SK-N-SH (cell line): ENCODE data around the gene RBM19. TPM values are rescaled to one million over a fixed set of nuclear protein-coding genes. Genes with fewer than 3 reads are reported as not detected.

Source experiments
- CTCF ChIA-PET: fragments of 300-600, 350-600 bp; formaldehyde crosslinking; extraction: SDS; loops from one replicate; lab custom pipeline; 2021; lab: Yijun Ruan, JAX
- POLR2A ChIA-PET: fragments of 350-600 bp; sonication (Branson Sonifier 250); formaldehyde crosslinking; extraction: SDS; loops from one replicate; lab custom pipeline; 2020; ENCODE audit warnings: antibody characterized with exemption, inconsistent platforms; lab: Yijun Ruan, JAX
- DNase-seq: peaks from one replicate; pipeline ENCODE4 v3.0.0; 2012
- H2AFZ ChIP-seq: fragments of 200-600 bp; sonication (generic); 2 replicates; pipeline ENCODE4 v1.8.1; 2016; ENCODE audit warnings: antibody characterized with exemption, mild to moderate bottlenecking, low read depth
- H3F3A ChIP-seq: fragments of 200-600 bp; sonication (generic); replicated peaks from 2 replicates; pipeline ENCODE3; 2016; ENCODE audit warnings: antibody characterized with exemption, mild to moderate bottlenecking; ENCODE audit not compliant: insufficient read depth
- H3K27ac ChIP-seq, 2 experiments: fragments of 200-500 bp in 1 of 2; fragments of 200-600 bp in 1 of 2; sonication (Bioruptor generic) in 1 of 2; sonication (generic), shearing (Covaris generic) in 1 of 2; 2 replicates each; pipeline versions ENCODE4 v1.5.1 to v1.6.1; 2014 to 2016; ENCODE audit warnings: low read depth in 2 of 2, inconsistent platforms in 1 of 2, low read length in 1 of 2, mild to moderate bottlenecking in 1 of 2, mixed read lengths in 1 of 2
- H3K27me3 ChIP-seq: fragments of 200-600 bp; sonication (generic), shearing (Covaris generic); 2 replicates; pipeline ENCODE4 v1.6.1; 2016; ENCODE audit warnings: mixed run types; ENCODE audit not compliant: insufficient read depth
- H3K36me3 ChIP-seq, 2 experiments: fragments of 200-500 bp in 1 of 2; fragments of 200-600 bp in 1 of 2; sonication (Bioruptor generic) in 1 of 2; sonication (generic) in 1 of 2; replicated peaks in 1 of 2; 2 replicates each; pipeline versions ENCODE3 to v1.5.1; 2014 to 2016; ENCODE audit warnings: low read length in 1 of 2, mild to moderate bottlenecking in 1 of 2; ENCODE audit not compliant: insufficient read depth in 2 of 2, control insufficient read depth in 1 of 2
- H3K4me1 ChIP-seq, 2 experiments: fragments of 200-500 bp in 1 of 2; fragments of 200-600 bp in 1 of 2; sonication (Bioruptor generic) in 1 of 2; sonication (generic), shearing (Covaris generic) in 1 of 2; 2 replicates each; pipeline versions ENCODE4 v1.5.1 to v1.6.1; 2014 to 2016; ENCODE audit warnings: low read depth in 1 of 2, low read length in 1 of 2, mixed run types in 1 of 2; ENCODE audit not compliant: insufficient read depth in 2 of 2, control insufficient read depth in 1 of 2
- H3K4me2 ChIP-seq: fragments of 200-600 bp; sonication (generic), shearing (Covaris generic); 2 replicates; pipeline ENCODE4 v1.6.1; 2017; ENCODE audit warnings: mixed run types
- H3K4me3 ChIP-seq, 2 experiments: fragments of 200-500 bp in 1 of 2; fragments of 200-600 bp in 1 of 2; sonication (Bioruptor generic) in 1 of 2; sonication (generic), shearing (Covaris generic) in 1 of 2; 2 replicates each; pipeline versions ENCODE4 v1.5.1 to v1.8.1; 2014 to 2016; ENCODE audit warnings: low read depth in 2 of 2, inconsistent platforms in 1 of 2, low read length in 1 of 2, mild to moderate bottlenecking in 1 of 2, mixed read lengths in 1 of 2, moderate library complexity in 1 of 2
- H3K79me2 ChIP-seq: fragments of 200-600 bp; sonication (generic); 2 replicates; pipeline ENCODE4 v1.8.1; 2017; ENCODE audit warnings: mild to moderate bottlenecking; ENCODE audit not compliant: insufficient read depth
- H3K9ac ChIP-seq: fragments of 200-600 bp; sonication (generic); 2 replicates; pipeline ENCODE4 v1.6.1; 2017; ENCODE audit warnings: mixed run types
- H3K9me2 ChIP-seq: fragments of 200-600 bp; sonication (generic); 2 replicates; pipeline ENCODE4 v1.6.1; 2017; ENCODE audit warnings: mixed run types
- H3K9me3 ChIP-seq: fragments of 200-600 bp; sonication (generic); 2 replicates; pipeline ENCODE4 v1.6.1; 2017; ENCODE audit warnings: mixed run types, mild to moderate bottlenecking, moderate library complexity
- H4K20me1 ChIP-seq: fragments of 200-600 bp; sonication (generic); 2 replicates; pipeline ENCODE4 v1.6.1; 2017; ENCODE audit warnings: mild to moderate bottlenecking, mixed run types; ENCODE audit not compliant: insufficient read depth
- CTCF ChIP-seq: fragments of 200-600 bp; sonication (generic); IDR thresholded peaks from 2 replicates; pipeline ENCODE4 v1.6.1; 2017; ENCODE audit warnings: antibody characterized with exemption, mild to moderate bottlenecking, moderate library complexity
- ELF1 ChIP-seq: IDR thresholded peaks from 2 replicates; pipeline ENCODE4 v1.4.0; 2012
- EP300 ChIP-seq, 2 experiments: IDR thresholded peaks; 2 replicates each; pipeline versions ENCODE4 v1.4.0 to v1.6.1; 2012; ENCODE audit warnings: borderline replicate concordance in 1 of 2, low read depth in 1 of 2, low read length in 1 of 2
- FOSL2 ChIP-seq: IDR thresholded peaks from 2 replicates; pipeline ENCODE4 v1.4.0; 2012; ENCODE audit warnings: low read depth, mild to moderate bottlenecking, moderate library complexity, borderline replicate concordance
- FOXJ3 ChIP-seq: sonication (generic); formaldehyde crosslinking; IDR thresholded peaks from 2 replicates; pipeline ENCODE4 v1.5.1; 2020; ENCODE audit warnings: mild to moderate bottlenecking, missing genetic modification reagents
- GATA2 ChIP-seq: sonication (generic); formaldehyde crosslinking; IDR thresholded peaks from 2 replicates; pipeline ENCODE4 v1.5.0; 2020; ENCODE audit warnings: mild to moderate bottlenecking, missing genetic modification reagents
- IRF3 ChIP-seq: fragments of 150-350 bp; IDR thresholded peaks from 2 replicates; pipeline ENCODE4 v1.6.1; 2016; ENCODE audit warnings: mild to moderate bottlenecking, low read depth, low read length
- MXI1 ChIP-seq: IDR thresholded peaks from 2 replicates; pipeline ENCODE4 v1.6.1; 2012; ENCODE audit warnings: mild to moderate bottlenecking, low read depth, low read length, improper control_type of control experiment
- RAD21 ChIP-seq: IDR thresholded peaks from 2 replicates; pipeline ENCODE4 v1.6.1; 2012; ENCODE audit warnings: mild to moderate bottlenecking, low read length
- RCOR1 ChIP-seq: fragments of 150-350 bp; IDR thresholded peaks from 2 replicates; pipeline ENCODE4 v1.6.1; 2017; ENCODE audit warnings: antibody characterized with exemption, low read length
- RFX5 ChIP-seq: IDR thresholded peaks from 2 replicates; pipeline ENCODE4 v1.6.1; 2012; ENCODE audit warnings: mild to moderate bottlenecking, improper control_type of control experiment, low read length
- SIN3A ChIP-seq: IDR thresholded peaks from 2 replicates; pipeline ENCODE4 v1.6.1; 2012; ENCODE audit warnings: low read depth, mild to moderate bottlenecking, low read length, moderate library complexity, borderline replicate concordance
- SMC3 ChIP-seq: IDR thresholded peaks from 2 replicates; pipeline ENCODE4 v1.6.1; 2012; ENCODE audit warnings: low read depth, low read length, improper control_type of control experiment
- TAF1 ChIP-seq: IDR thresholded peaks from 2 replicates; pipeline ENCODE4 v1.6.1; 2012; ENCODE audit warnings: low read depth, mild to moderate bottlenecking, low read length, moderate library complexity, borderline replicate concordance
- TCF12 ChIP-seq: IDR thresholded peaks from 2 replicates; pipeline ENCODE4 v1.4.0; 2012
- USF1 ChIP-seq: IDR thresholded peaks from 2 replicates; pipeline ENCODE4 v1.4.0; 2012; ENCODE audit warnings: low read depth, borderline replicate concordance
- YY1 ChIP-seq: IDR thresholded peaks from 2 replicates; pipeline ENCODE4 v1.4.0; 2012; ENCODE audit warnings: low read depth, mild to moderate bottlenecking
- WGBS: methylation state at CpG from one replicate; pipeline ENCODE4 v1.1.6; 2017; ENCODE audit warnings: low lambda C conversion rate; 5-methylcytosine and 5-hydroxymethylcytosine counted together
- polyA plus RNA-seq, 3 experiments: library from polyadenylated mRNA; depleted of rRNA; stranded (reverse); fragments of >200 nt; gene quantifications; 2 replicates each; pipeline ENCODE4 v1.2.3, GENCODE V29; 2012
- TF ChIP-seq, protein P1 (sequence below): IDR thresholded peaks from 2 replicates; pipeline ENCODE4 v1.4.0; 2012; ENCODE audit warnings: low read depth

The RBM19 gene
- polyA plus RNA-seq, 1 of the 3 experiments (the other 2 are of a cell fraction): 16.6 TPM

DNA sequence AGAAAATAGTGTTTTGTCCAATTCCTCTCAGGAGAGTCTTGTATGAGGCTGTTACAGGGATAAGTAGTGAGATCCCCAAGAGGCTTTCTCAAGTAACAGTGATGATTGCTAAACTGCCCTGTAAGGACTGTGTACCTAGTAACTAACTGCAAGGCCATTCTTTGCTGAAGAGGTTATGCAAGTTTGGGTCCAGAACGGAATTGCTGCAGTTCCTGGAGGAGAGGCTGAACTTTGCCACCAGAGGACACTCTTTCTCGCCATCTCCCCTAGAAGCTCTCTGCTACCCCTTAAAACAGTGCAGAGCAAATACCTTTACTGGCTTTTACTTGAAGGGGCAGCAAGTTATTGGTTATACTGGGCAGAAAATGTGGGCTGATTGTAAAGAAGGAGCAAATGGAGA, 180.0 kb downstream of the RBM19 start:
- ChIA-PET POLR2A (no interaction called here), CTCF (interaction anchor here (1.0 kb wide), 1 partner anchor 126 kb away, joined by 3 read pairs; no protein-coding TSS in a partner anchor)
- Histone ChIP-seq H3F3A (peaks cover 12% of the 10 kb centered on the region), H3K9me2 (no peaks in the 10 kb centered on the region), H3K4me3 (no peak overlapping the region), H3K79me2 (no peaks in the 10 kb centered on the region), H3K36me3 (no peaks in the 10 kb centered on the region), H2AFZ (no peak overlapping the region), H4K20me1 (0 out of 2 replicates have a peak, but pooled peaks cover 4% of the 10 kb centered on the region), H3K4me1 (no peaks in the 10 kb centered on the region), H3K9me3 (no peaks in the 10 kb centered on the region), H3K27ac (no peak overlapping the region), H3K9ac (no peak overlapping the region), H3K27me3 (no peaks in the 10 kb centered on the region), H3K4me2 (no peak overlapping the region)
- no peak for DNase-seq
- peak; percentile 13; the same call in 1 of the 2 replicates for TF ChIP-seq RAD21
- TF ChIP-seq, protein P1, sequence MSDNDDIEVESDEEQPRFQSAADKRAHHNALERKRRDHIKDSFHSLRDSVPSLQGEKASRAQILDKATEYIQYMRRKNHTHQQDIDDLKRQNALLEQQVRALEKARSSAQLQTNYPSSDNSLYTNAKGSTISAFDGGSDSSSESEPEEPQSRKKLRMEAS: no peak
- TF ChIP-seq YY1: no peak
- no peak for TF ChIP-seq FOSL2
- 47% methylated on average over 2 of the region's 2 CpGs for WGBS

DNA sequence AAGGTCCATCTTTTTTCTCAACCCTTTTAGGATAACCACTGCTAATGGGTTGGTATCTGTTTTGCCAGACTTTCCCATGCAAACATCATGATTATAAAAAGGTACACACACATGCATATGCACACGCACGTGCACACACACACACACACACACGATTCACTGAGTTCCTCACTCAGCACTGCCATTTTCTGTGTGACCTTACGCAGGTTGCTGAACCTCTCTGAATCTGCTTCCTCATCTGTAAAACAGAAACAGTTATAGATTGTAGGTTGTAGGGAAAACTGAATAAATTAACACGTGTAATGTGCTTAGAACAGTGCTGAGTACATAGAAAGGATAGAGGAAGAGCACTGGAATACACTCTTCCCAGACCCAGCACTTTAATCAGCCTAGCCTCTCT, 182.3 kb downstream of the RBM19 start:
- 70% methylated on average over 5 of the region's 5 CpGs for WGBS
- H3K27ac ChIP-seq: no peak overlapping the region
- no peaks in the 10 kb centered on the region for H3K27me3 ChIP-seq
- no peak for TF ChIP-seq MXI1
- TF ChIP-seq USF1: no peak
- TF ChIP-seq YY1: no peak
- TF ChIP-seq FOXJ3 (CRISPR knock-in tag): no peak
- TF ChIP-seq FOSL2: no peak
- TF ChIP-seq TAF1: no peak
- TF ChIP-seq SIN3A: no peak
- no peak for TF ChIP-seq IRF3
- TF ChIP-seq ELF1: no peak
- no peak for TF ChIP-seq RFX5
- TF ChIP-seq CTCF: no peak
- TF ChIP-seq RCOR1: no peak
- TF ChIP-seq GATA2: no peak
- no peak for TF ChIP-seq TCF12
- TF ChIP-seq EP300 (IDR thresholded peaks at IDR 0.05; ENCODE audit: borderline replicate concordance in 1 of 2, low read depth in 1 of 2, low read length in 1 of 2): no peak
- TF ChIP-seq SMC3: no peak
- H3K36me3 ChIP-seq: no peaks in the 10 kb centered on the region
- H3K9ac ChIP-seq: no peak overlapping the region
- ChIA-PET POLR2A (no interaction called here), CTCF (no interaction called here)
- H3K4me1 ChIP-seq: no peaks in the 10 kb centered on the region
- H4K20me1 ChIP-seq: 0 out of 2 replicates have a peak, but pooled peaks cover 4% of the 10 kb centered on the region
- H3K9me3 ChIP-seq: no peaks in the 10 kb centered on the region
- H2AFZ ChIP-seq: no peak overlapping the region
- no peak overlapping the region for H3K4me3 ChIP-seq
- H3K9me2 ChIP-seq: no peaks in the 10 kb centered on the region
- no peak for DNase-seq
- no peaks in the 10 kb centered on the region for H3K79me2 ChIP-seq
- H3F3A ChIP-seq: peaks cover 12% of the 10 kb centered on the region
- no peak overlapping the region for H3K4me2 ChIP-seq
